HG03558 (cell line): ENCODE results near the gene CLEC19A.
"Not testable (repeated sequence)": the region's sequence is repeated elsewhere in the genome, so short reads cannot be mapped to it uniquely, and the experiment has no call there.

ENCODE experiments used
- ATAC-seq: cut with Tn5 transposase; IDR thresholded peaks from one replicate; pipeline ENCODE4 v1.9.1; 2021; ENCODE audit warnings: moderate number of reproducible peaks; ENCODE audit not compliant: unreplicated experiment; ENCODE audit errors: extremely low read depth

CLEC19A gene

GRCh38 chr16:19316846-19317245 is 31.3 kb downstream of the CLEC19A start:
- no peak for ATAC-seq

GRCh38 chr16:19321186-19321585 is 35.7 kb downstream of the CLEC19A start:
- ATAC-seq, result not testable (repeated sequence)

GRCh38 chr16:19323596-19323995 is 38.1 kb downstream of the CLEC19A start:
- ATAC-seq, result no peak

GRCh38 chr16:19328364-19328763 is 42.8 kb downstream of the CLEC19A start:
- ATAC-seq, result no peak

GRCh38 chr16:19329932-19330331 is 44.4 kb downstream of the CLEC19A start:
- ATAC-seq, result no peak

GRCh38 chr16:19330841-19331397 is 45.4 kb downstream of the CLEC19A start:
- ATAC-seq, result no peak

GRCh38 chr16:19331794-19332193 is 46.3 kb downstream of the CLEC19A start:
- ATAC-seq, result no peak

GRCh38 chr16:19338335-19338734 is 52.8 kb downstream of the CLEC19A start:
- no peak for ATAC-seq

- no peak for ATAC-seq
These were observed 58.8 kb downstream of the CLEC19A start for GRCh38 chr16:19344224-19344801.

- no peak for ATAC-seq
These were observed 59.4 kb downstream of the CLEC19A start for GRCh38 chr16:19344980-19345379.

GRCh38 chr16:19346335-19346922 is 60.9 kb downstream of the CLEC19A start:
- ATAC-seq, result no peak

- no peak for ATAC-seq
These were observed 62.6 kb downstream of the CLEC19A start for GRCh38 chr16:19348125-19348524.

GRCh38 chr16:19348578-19349315 is 63.2 kb downstream of the CLEC19A start:
- no peak for ATAC-seq

- no peak for ATAC-seq
These were observed 68.8 kb downstream of the CLEC19A start for GRCh38 chr16:19354371-19354770.

GRCh38 chr16:19356024-19356952 is 70.8 kb downstream of the CLEC19A start:
- no peak for ATAC-seq

GRCh38 chr16:19359556-19359955 is 74.0 kb downstream of the CLEC19A start:
- ATAC-seq, result no peak
